ENCODE results near the gene ODC1. TPM values are rescaled to one million over a fixed set of nuclear protein-coding genes. Genes with fewer than 3 reads are reported as not detected.

ODC1 gene
- total RNA-seq, 6 donors from 2014 or later = 3.1 to 223 (median 46.0) TPM

DNA sequence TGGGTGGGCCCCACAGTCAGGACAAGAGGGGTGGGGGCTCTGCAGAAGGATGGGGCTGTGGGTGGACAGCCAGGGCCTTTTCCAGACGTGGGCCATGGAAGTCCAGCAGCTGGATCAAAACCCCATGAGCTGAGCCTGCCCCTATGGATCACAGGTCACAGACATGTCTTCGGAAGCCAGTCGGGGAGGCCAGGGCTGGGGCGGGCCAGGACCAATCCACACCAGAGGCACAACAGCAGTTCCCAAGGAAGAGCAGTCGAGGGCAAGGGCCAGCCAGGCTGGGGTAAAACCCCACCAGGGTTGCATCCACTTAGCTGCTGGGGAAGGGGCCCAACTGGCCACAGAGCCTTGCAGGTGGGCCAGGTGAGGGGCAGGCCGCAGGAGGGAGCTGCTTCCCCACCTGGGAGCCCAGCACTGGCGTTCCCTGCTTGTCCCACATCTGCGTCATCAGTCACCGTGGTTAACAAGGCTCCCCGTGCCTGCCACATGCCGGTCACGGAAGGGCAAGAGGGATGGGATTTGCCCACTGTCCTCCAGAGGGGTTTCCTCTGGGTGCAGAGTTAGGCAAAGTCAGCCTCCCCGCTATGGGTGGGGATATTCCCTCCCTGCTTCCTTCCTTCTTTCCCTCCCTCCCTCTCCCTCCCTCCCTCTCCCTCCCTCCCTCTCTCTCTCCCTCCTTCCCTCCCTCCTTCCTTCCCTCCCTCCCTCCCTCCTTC, 46.4 kb upstream of the ODC1 start:
- no peak for ATAC-seq (ENCODE audit: low FRiP score in 2 of 2)
- Histone ChIP-seq H3K27ac (no peak overlapping the region), H3K36me3 (no peaks in the 10 kb centered on the region), H3K4me3 (no peak overlapping the region), H3K9me3 (no peaks in the 10 kb centered on the region), H3K4me1 (peaks cover 0 to 18% (median 3%) of the 10 kb centered on the region in 4 donors), H3K27me3 (no peaks in the 10 kb centered on the region)
- DNase-seq = peak in 1 of 2 donors; percentile 64
- TF ChIP-seq EP300 (IDR thresholded peaks at IDR 0.05) (no peak), POLR2A (IDR thresholded peaks at IDR 0.05) (no peak), POLR2AphosphoS5 (IDR thresholded peaks at IDR 0.05) (no peak)
- TF ChIP-seq, protein P1, sequence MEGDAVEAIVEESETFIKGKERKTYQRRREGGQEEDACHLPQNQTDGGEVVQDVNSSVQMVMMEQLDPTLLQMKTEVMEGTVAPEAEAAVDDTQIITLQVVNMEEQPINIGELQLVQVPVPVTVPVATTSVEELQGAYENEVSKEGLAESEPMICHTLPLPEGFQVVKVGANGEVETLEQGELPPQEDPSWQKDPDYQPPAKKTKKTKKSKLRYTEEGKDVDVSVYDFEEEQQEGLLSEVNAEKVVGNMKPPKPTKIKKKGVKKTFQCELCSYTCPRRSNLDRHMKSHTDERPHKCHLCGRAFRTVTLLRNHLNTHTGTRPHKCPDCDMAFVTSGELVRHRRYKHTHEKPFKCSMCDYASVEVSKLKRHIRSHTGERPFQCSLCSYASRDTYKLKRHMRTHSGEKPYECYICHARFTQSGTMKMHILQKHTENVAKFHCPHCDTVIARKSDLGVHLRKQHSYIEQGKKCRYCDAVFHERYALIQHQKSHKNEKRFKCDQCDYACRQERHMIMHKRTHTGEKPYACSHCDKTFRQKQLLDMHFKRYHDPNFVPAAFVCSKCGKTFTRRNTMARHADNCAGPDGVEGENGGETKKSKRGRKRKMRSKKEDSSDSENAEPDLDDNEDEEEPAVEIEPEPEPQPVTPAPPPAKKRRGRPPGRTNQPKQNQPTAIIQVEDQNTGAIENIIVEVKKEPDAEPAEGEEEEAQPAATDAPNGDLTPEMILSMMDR (IDR thresholded peaks at IDR 0.05) = no peak
- 81 to 94% methylated on average over 11 to 13 of the region's 13 CpGs for WGBS, 2 donors

DNA sequence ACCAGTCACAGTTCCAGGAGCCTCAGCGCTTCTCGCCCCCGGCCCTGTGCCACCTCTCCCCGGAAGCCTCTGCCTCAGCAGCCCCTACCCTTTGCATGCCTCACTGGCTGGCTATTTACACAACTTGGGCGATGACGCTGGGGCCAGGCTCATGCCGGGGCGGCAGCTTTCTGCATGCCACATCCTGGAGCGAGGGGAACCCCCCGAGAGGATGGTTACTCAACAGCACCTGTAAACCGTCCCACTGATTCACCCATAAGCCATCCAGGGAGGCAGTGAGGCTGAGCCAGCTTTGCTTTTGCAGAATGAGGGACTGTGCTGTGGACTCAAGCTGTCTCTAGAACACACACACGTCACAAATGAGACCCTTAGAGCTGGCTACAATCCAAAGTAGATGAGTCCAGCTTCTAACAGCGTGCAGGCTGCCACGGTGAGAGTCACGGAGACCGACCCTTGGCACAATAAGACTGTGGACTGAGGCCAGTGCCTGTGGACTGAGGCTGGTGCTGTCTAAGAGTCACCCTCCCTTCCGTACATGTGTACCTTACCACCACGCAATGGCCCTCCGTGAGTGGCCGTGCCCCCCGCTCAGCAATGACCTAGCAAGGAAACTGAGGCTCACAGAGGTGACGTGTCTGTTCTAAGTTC, 45.6 kb upstream of the ODC1 start:
- Histone ChIP-seq H3K9me3 (no peaks in the 10 kb centered on the region), H3K36me3 (no peaks in the 10 kb centered on the region), H3K27ac (no peak overlapping the region), H3K4me3 (no peak overlapping the region), H3K27me3 (no peaks in the 10 kb centered on the region), H3K4me1 (peaks cover 0 to 14% (median 0%) of the 10 kb centered on the region in 4 donors)
- DNase-seq (peak; percentile 80 to 85), ATAC-seq (ENCODE audit: low FRiP score in 2 of 2) (peak; percentile 25 to 80)
- 0 to 61% methylated on average over 1 to 21 of the region's 22 CpGs for WGBS, 2 donors
- TF ChIP-seq POLR2AphosphoS5 (IDR thresholded peaks at IDR 0.05) (no peak), POLR2A (IDR thresholded peaks at IDR 0.05) (no peak), EP300 (IDR thresholded peaks at IDR 0.05) (no peak)
- TF ChIP-seq, protein P1 (IDR thresholded peaks at IDR 0.05) = no peak

DNA sequence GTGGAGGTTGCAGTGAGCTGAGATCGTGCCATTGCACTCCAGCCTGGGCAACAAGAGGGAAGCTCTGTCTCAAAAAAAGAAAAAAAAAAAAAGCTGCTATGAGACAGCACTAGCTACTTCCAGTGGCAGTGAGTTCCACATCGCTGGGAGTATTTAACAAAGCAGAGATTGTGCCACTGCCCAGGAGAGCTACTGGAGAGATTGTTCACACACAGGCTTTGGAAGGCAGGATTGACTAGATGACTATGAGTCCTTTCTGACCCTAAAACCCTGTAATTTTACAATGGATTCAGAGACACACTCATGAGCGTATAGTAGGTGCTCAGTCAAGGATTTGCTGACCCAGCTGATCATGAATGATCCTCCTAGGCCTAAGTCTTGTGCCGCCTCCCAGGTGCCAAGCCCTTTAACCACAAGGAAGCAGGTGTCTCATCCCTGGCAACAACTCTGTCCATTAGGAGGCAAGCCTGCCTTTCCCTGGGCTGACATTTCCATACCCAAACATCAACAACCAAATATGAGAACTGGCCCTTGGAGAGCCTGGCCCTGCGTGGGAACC, 45.0 kb upstream of the ODC1 start:
- Histone ChIP-seq H3K4me1 (peaks cover 0 to 14% (median 0%) of the 10 kb centered on the region in 4 donors), H3K27me3 (no peaks in the 10 kb centered on the region), H3K27ac (no peak overlapping the region), H3K4me3 (no peak overlapping the region), H3K9me3 (no peaks in the 10 kb centered on the region), H3K36me3 (no peaks in the 10 kb centered on the region)
- TF ChIP-seq POLR2AphosphoS5 (IDR thresholded peaks at IDR 0.05) (no peak), EP300 (IDR thresholded peaks at IDR 0.05) (no peak), POLR2A (IDR thresholded peaks at IDR 0.05) (no peak)
- TF ChIP-seq, protein P1 (IDR thresholded peaks at IDR 0.05) = no peak
- no peak for DNase-seq
- 82 to 89% methylated on average over 4 to 5 of the region's 5 CpGs for WGBS, 2 donors
- ATAC-seq (ENCODE audit: low FRiP score in 2 of 2) = no peak

DNA sequence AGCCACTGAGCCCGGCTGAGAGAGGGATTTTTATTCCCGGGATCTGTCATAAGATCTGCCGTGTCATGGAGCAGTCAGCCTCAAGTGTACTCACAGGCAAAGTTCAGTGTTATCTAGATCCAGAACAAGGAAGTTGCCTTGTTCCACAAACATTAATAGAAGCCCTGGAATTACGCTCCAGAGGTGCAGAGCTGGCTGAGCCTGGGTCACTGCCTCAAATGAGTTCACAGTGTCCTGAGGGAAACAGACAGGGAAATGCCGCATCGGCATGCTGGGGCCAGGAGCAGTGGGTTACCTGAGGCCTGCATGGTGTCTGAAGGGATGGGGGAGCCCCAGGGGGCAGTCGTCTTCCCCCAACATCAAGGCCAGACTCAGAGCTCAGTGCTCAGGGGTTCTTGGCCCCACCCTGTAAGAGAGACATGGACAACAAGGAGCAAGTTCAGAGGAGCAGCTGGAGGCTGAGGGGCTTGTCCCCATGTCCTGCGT, 42.7 kb upstream of the ODC1 start:
- no peak overlapping the region for H3K4me3 ChIP-seq
- H3K9me3 ChIP-seq = no peaks in the 10 kb centered on the region
- TF ChIP-seq, protein P1 (IDR thresholded peaks at IDR 0.05) = no peak
- TF ChIP-seq POLR2A (IDR thresholded peaks at IDR 0.05) (no peak), EP300 (IDR thresholded peaks at IDR 0.05) (no peak), POLR2AphosphoS5 (IDR thresholded peaks at IDR 0.05) (no peak)
- 66 to 81% methylated on average over 8 of the region's 8 CpGs for WGBS, 2 donors
- no peaks in the 10 kb centered on the region for H3K36me3 ChIP-seq
- no peak overlapping the region for H3K27ac ChIP-seq
- DNase-seq (peak in 1 of 2 donors; percentile 59), ATAC-seq (ENCODE audit: low FRiP score in 2 of 2) (peak in 1 of 2 donors; percentile 39)
- H3K4me1 ChIP-seq = peaks cover 0 to 11% (median 0%) of the 10 kb centered on the region in 4 donors
- H3K27me3 ChIP-seq = no peaks in the 10 kb centered on the region

All from upper lobe of left lung (tissue), 6 donors.